ENCODE results near the gene ABLIM1.

Gene ABLIM1

GRCh38 chr10:114616516-114616915 lies 41.6 kb downstream of the ABLIM1 start:
- Histone ChIP-seq H3K4me1 (ENCODE audit: control insufficient read depth, insufficient read depth, low read depth, low read length) (peaks cover 14% of the 10 kb centered on the region), H4K91ac (ENCODE audit: low read length) (no peak overlapping the region), H3K23ac (ENCODE audit: low read length in 2 of 2) (no peak overlapping the region), H3K36me3 (ENCODE audit: control insufficient read depth in 1 of 2, insufficient read depth in 2 of 2, low read depth in 1 of 2, low read length in 2 of 2) (peaks cover 0 to 7% of the 10 kb centered on the region in 2 experiments), H3K14ac (ENCODE audit: low read length in 2 of 2) (no peak overlapping the region), H2BK12ac (ENCODE audit: low read length in 2 of 2) (no peak overlapping the region), H2AFZ (ENCODE audit: low read depth, low read length) (no peak overlapping the region), H3K18ac (ENCODE audit: low read depth in 1 of 2, low read length in 2 of 2) (no peak overlapping the region), H4K8ac (ENCODE audit: low read length) (no peak overlapping the region), H3K9me3 (ENCODE audit: control insufficient read depth, low read length) (no peaks in the 10 kb centered on the region), H2BK120ac (ENCODE audit: low read depth, low read length) (no peak overlapping the region), H2BK15ac (ENCODE audit: low read depth, poor library complexity, severe bottlenecking) (no peak overlapping the region), H2AK5ac (ENCODE audit: low read length, severe bottlenecking) (no peak overlapping the region), H2BK5ac (ENCODE audit: low read depth, low read length, poor library complexity, severe bottlenecking) (no peak overlapping the region), H3K79me1 (replicated peaks; ENCODE audit: low read length, poor library complexity, severe bottlenecking) (peaks cover 17% of the 10 kb centered on the region), H3K4me2 (ENCODE audit: low read length, poor library complexity, severe bottlenecking) (no peak overlapping the region), H3K27ac (ENCODE audit: low read length, poor library complexity, severe bottlenecking) (no peak overlapping the region), H3K9ac (ENCODE audit: low read length) (no peak overlapping the region), H3K4me3 (ENCODE audit: insufficient read depth in 1 of 2, low read depth in 1 of 2, low read length in 2 of 2) (no peak overlapping the region), H3K27me3 (ENCODE audit: control insufficient read depth in 1 of 2, insufficient read depth in 1 of 2, low read length in 2 of 2) (no peaks in the 10 kb centered on the region), H3K4ac (ENCODE audit: low read depth in 1 of 2, low read length in 2 of 2) (no peak overlapping the region)
- 100% methylated on average over 2 of the region's 4 CpGs for WGBS
- no peak for DNase-seq

GRCh38 chr10:114616103-114616502 lies 42.0 kb downstream of the ABLIM1 start:
- no peak overlapping the region for H3K9ac ChIP-seq (ENCODE audit: low read length)
- H2BK15ac ChIP-seq (ENCODE audit: low read depth, poor library complexity, severe bottlenecking), result no peak overlapping the region
- peaks cover 14% of the 10 kb centered on the region for H3K4me1 ChIP-seq (ENCODE audit: control insufficient read depth, insufficient read depth, low read depth, low read length)
- no peak overlapping the region for H2BK5ac ChIP-seq (ENCODE audit: low read depth, low read length, poor library complexity, severe bottlenecking)
- no peak overlapping the region for H2AFZ ChIP-seq (ENCODE audit: low read depth, low read length)
- no peak overlapping the region for H3K27ac ChIP-seq (ENCODE audit: low read length, poor library complexity, severe bottlenecking)
- H2BK120ac ChIP-seq (ENCODE audit: low read depth, low read length), result no peak overlapping the region
- H3K4ac ChIP-seq (ENCODE audit: low read depth in 1 of 2, low read length in 2 of 2), result no peak overlapping the region
- no peak overlapping the region for H4K91ac ChIP-seq (ENCODE audit: low read length)
- H3K27me3 ChIP-seq (ENCODE audit: control insufficient read depth in 1 of 2, insufficient read depth in 1 of 2, low read length in 2 of 2), result no peaks in the 10 kb centered on the region
- H3K14ac ChIP-seq (ENCODE audit: low read length in 2 of 2), result no peak overlapping the region
- peaks cover 0 to 7% of the 10 kb centered on the region in 2 experiments for H3K36me3 ChIP-seq (ENCODE audit: control insufficient read depth in 1 of 2, insufficient read depth in 2 of 2, low read depth in 1 of 2, low read length in 2 of 2)
- no peak overlapping the region for H2BK12ac ChIP-seq (ENCODE audit: low read length in 2 of 2)
- H4K8ac ChIP-seq (ENCODE audit: low read length), result no peak overlapping the region
- no peak overlapping the region for H3K4me2 ChIP-seq (ENCODE audit: low read length, poor library complexity, severe bottlenecking)
- H3K23ac ChIP-seq (ENCODE audit: low read length in 2 of 2), result no peak overlapping the region
- H2AK5ac ChIP-seq (ENCODE audit: low read length, severe bottlenecking), result no peak overlapping the region
- WGBS, result 100% methylated on average over 1 of the region's 1 CpG
- H3K79me1 ChIP-seq (replicated peaks; ENCODE audit: low read length, poor library complexity, severe bottlenecking), result peaks cover 16% of the 10 kb centered on the region
- H3K18ac ChIP-seq (ENCODE audit: low read depth in 1 of 2, low read length in 2 of 2), result no peak overlapping the region
- no peak overlapping the region for H3K4me3 ChIP-seq (ENCODE audit: insufficient read depth in 1 of 2, low read depth in 1 of 2, low read length in 2 of 2)
- no peak for DNase-seq
- H3K9me3 ChIP-seq (ENCODE audit: control insufficient read depth, low read length), result no peaks in the 10 kb centered on the region

GRCh38 chr10:114615600-114616007 lies 42.5 kb downstream of the ABLIM1 start:
- Histone ChIP-seq H3K79me1 (replicated peaks; ENCODE audit: low read length, poor library complexity, severe bottlenecking) (peaks cover 16% of the 10 kb centered on the region), H2AFZ (ENCODE audit: low read depth, low read length) (no peak overlapping the region), H2BK5ac (ENCODE audit: low read depth, low read length, poor library complexity, severe bottlenecking) (no peak overlapping the region), H3K14ac (ENCODE audit: low read length in 2 of 2) (no peak overlapping the region), H3K23ac (ENCODE audit: low read length in 2 of 2) (no peak overlapping the region), H3K4ac (ENCODE audit: low read depth in 1 of 2, low read length in 2 of 2) (no peak overlapping the region), H2BK12ac (ENCODE audit: low read length in 2 of 2) (no peak overlapping the region), H3K18ac (ENCODE audit: low read depth in 1 of 2, low read length in 2 of 2) (no peak overlapping the region), H3K4me1 (ENCODE audit: control insufficient read depth, insufficient read depth, low read depth, low read length) (peaks cover 11% of the 10 kb centered on the region), H3K27ac (ENCODE audit: low read length, poor library complexity, severe bottlenecking) (no peak overlapping the region), H4K8ac (ENCODE audit: low read length) (no peak overlapping the region), H3K9ac (ENCODE audit: low read length) (no peak overlapping the region), H3K27me3 (ENCODE audit: control insufficient read depth in 1 of 2, insufficient read depth in 1 of 2, low read length in 2 of 2) (no peaks in the 10 kb centered on the region), H4K91ac (ENCODE audit: low read length) (no peak overlapping the region), H3K4me3 (ENCODE audit: insufficient read depth in 1 of 2, low read depth in 1 of 2, low read length in 2 of 2) (no peak overlapping the region), H2BK15ac (ENCODE audit: low read depth, poor library complexity, severe bottlenecking) (no peak overlapping the region), H3K9me3 (ENCODE audit: control insufficient read depth, low read length) (no peaks in the 10 kb centered on the region), H3K36me3 (ENCODE audit: control insufficient read depth in 1 of 2, insufficient read depth in 2 of 2, low read depth in 1 of 2, low read length in 2 of 2) (peaks cover 0 to 7% of the 10 kb centered on the region in 2 experiments), H2AK5ac (ENCODE audit: low read length, severe bottlenecking) (no peak overlapping the region), H3K4me2 (ENCODE audit: low read length, poor library complexity, severe bottlenecking) (no peak overlapping the region), H2BK120ac (ENCODE audit: low read depth, low read length) (no peak overlapping the region)
- DNase-seq, result no peak
- 100% methylated on average over 1 of the region's 1 CpG for WGBS

- Histone ChIP-seq H2BK12ac (ENCODE audit: low read length in 2 of 2) (no peak overlapping the region), H3K36me3 (ENCODE audit: control insufficient read depth in 1 of 2, insufficient read depth in 2 of 2, low read depth in 1 of 2, low read length in 2 of 2) (peaks cover 0 to 1% of the 10 kb centered on the region in 2 experiments), H3K27ac (ENCODE audit: low read length, poor library complexity, severe bottlenecking) (peak overlapping the region; percentile 26), H4K91ac (ENCODE audit: low read length) (no peak overlapping the region), H3K27me3 (ENCODE audit: control insufficient read depth in 1 of 2, insufficient read depth in 1 of 2, low read length in 2 of 2) (peaks cover 0 to 4% of the 10 kb centered on the region in 2 experiments), H3K4me1 (ENCODE audit: control insufficient read depth, insufficient read depth, low read depth, low read length) (peaks cover 8% of the 10 kb centered on the region), H3K14ac (ENCODE audit: low read length in 2 of 2) (no peak overlapping the region), H3K9ac (ENCODE audit: low read length) (no peak overlapping the region), H3K9me3 (ENCODE audit: control insufficient read depth, low read length) (no peaks in the 10 kb centered on the region), H2BK120ac (ENCODE audit: low read depth, low read length) (no peak overlapping the region), H2AFZ (ENCODE audit: low read depth, low read length) (no peak overlapping the region), H3K23ac (ENCODE audit: low read length in 2 of 2) (no peak overlapping the region), H3K4me3 (ENCODE audit: insufficient read depth in 1 of 2, low read depth in 1 of 2, low read length in 2 of 2) (no peak overlapping the region), H3K79me1 (replicated peaks; ENCODE audit: low read length, poor library complexity, severe bottlenecking) (peaks cover 16% of the 10 kb centered on the region), H2BK15ac (ENCODE audit: low read depth, poor library complexity, severe bottlenecking) (no peak overlapping the region), H2AK5ac (ENCODE audit: low read length, severe bottlenecking) (no peak overlapping the region), H3K18ac (ENCODE audit: low read depth in 1 of 2, low read length in 2 of 2) (no peak overlapping the region), H4K8ac (ENCODE audit: low read length) (no peak overlapping the region), H3K4me2 (ENCODE audit: low read length, poor library complexity, severe bottlenecking) (no peak overlapping the region), H3K4ac (ENCODE audit: low read depth in 1 of 2, low read length in 2 of 2) (no peak overlapping the region), H2BK5ac (ENCODE audit: low read depth, low read length, poor library complexity, severe bottlenecking) (no peak overlapping the region)
- DNase-seq, result no peak
- WGBS, result 86% methylated on average over 4 of the region's 4 CpGs
Measured at GRCh38 chr10:114613237-114613979, 44.7 kb downstream of the ABLIM1 start.

Data from mesenchymal stem cell (in vitro differentiated cells and primary cell).